ENCODE measurements around the gene NME9.

Gene NME9

GRCh38 chr3:138367911-138368310 is 38.3 kb upstream of the NME9 start:
- FAIRE-seq: no peak
- TF ChIP-seq CTCF (IDR thresholded peaks at IDR 0.05; ENCODE audit: insufficient read depth, missing control alignments): no peak
- DNase-seq (ENCODE audit: insufficient read length, low spot score): no peak

- TF ChIP-seq CTCF (IDR thresholded peaks at IDR 0.05; ENCODE audit: insufficient read depth, missing control alignments): no peak
- FAIRE-seq (no peak), DNase-seq (ENCODE audit: insufficient read length, low spot score) (no peak)
These were observed 37.7 kb upstream of the NME9 start for GRCh38 chr3:138367326-138367850.

- no peak for DNase-seq (ENCODE audit: insufficient read length, low spot score)
- TF ChIP-seq CTCF (IDR thresholded peaks at IDR 0.05; ENCODE audit: insufficient read depth, missing control alignments): no peak
- FAIRE-seq: no peak
These were observed 36.5 kb upstream of the NME9 start for GRCh38 chr3:138366006-138366759.

GRCh38 chr3:138365253-138365555 is 35.6 kb upstream of the NME9 start:
- no peak for TF ChIP-seq CTCF (IDR thresholded peaks at IDR 0.05; ENCODE audit: insufficient read depth, missing control alignments)
- FAIRE-seq (no peak), DNase-seq (ENCODE audit: insufficient read length, low spot score) (no peak)

- TF ChIP-seq CTCF (IDR thresholded peaks at IDR 0.05; ENCODE audit: insufficient read depth, missing control alignments): no peak
- FAIRE-seq (no peak), DNase-seq (ENCODE audit: insufficient read length, low spot score) (no peak)
These were observed 35.0 kb upstream of the NME9 start for GRCh38 chr3:138364356-138365252.

- no peak for FAIRE-seq
- no peak for DNase-seq (ENCODE audit: insufficient read length, low spot score)
- TF ChIP-seq CTCF (IDR thresholded peaks at IDR 0.05; ENCODE audit: insufficient read depth, missing control alignments): no peak
These were observed 33.7 kb upstream of the NME9 start for GRCh38 chr3:138363322-138363721.
